Measurements from ENCODE around the gene EIF4G3. TPM values are rescaled to one million over a fixed set of nuclear protein-coding genes. Genes with fewer than 3 reads are reported as not detected.

The EIF4G3 gene
- total and polyA plus RNA-seq, 5 experiments from 2014 or later: 4.0 to 16.5 (median 7.9) TPM

DNA sequence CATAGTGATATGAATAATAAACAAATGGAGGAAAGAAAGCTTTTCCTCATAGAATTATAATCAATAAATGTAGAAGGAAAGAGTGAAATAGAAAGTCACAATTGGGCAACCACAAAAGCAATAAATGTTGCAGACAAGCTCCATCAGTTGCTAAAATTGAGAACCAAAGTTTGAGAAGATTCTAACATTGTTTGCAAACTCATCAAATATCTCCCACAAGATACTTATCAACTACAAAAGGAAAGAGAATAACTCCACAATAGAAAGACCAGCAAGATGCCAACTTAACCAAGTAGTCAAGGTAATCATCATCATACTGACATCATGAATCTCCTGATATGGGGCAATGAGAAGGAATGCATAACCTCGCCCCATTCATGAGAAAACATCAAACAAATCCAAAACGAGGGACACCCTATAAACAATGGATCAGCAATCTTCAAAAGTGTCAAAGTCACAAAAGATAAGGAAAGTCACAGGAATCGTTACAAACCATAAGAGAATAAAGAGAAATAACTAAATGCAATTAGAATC is 16.4 kb downstream of the EIF4G3 start:
- no peaks in the 10 kb centered on the region for H3K9me3 Mint-ChIP-seq
- no peak overlapping the region for H3K27ac Mint-ChIP-seq
- no peaks in the 10 kb centered on the region for H3K27me3 Mint-ChIP-seq
- no peak for DNase-seq
- H3K36me3 Mint-ChIP-seq: peaks cover 4 to 31% (median 12%) of the 10 kb centered on the region in 3 donors
- POLR2A ChIA-PET: no interaction called here
- no peak for ATAC-seq
- peaks cover 8 to 35% (median 11%) of the 10 kb centered on the region in 4 donors for H3K4me1 Mint-ChIP-seq
- H3K4me3 Mint-ChIP-seq: no peak overlapping the region

DNA sequence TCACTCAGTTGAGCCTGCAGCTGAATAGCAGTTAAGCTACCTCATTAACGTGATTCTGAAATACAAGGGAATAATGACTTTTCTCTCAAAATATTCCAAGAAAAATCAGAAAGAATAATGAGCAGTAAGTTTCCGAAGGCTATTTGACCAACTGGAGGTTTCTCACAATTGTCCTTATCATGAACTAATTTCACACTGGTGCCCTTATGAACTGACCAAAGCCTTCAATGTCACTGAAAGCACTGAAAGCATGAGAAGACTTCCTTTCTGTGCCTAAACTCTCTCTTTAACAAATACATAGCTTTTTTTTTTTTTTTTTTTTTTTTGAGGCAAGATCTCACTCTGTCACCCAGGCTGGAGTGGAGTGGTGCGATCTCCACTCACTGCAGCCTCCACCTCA is 18.8 kb downstream of the EIF4G3 start:
- POLR2A ChIA-PET: no interaction called here
- H3K27ac Mint-ChIP-seq: no peak overlapping the region

DNA sequence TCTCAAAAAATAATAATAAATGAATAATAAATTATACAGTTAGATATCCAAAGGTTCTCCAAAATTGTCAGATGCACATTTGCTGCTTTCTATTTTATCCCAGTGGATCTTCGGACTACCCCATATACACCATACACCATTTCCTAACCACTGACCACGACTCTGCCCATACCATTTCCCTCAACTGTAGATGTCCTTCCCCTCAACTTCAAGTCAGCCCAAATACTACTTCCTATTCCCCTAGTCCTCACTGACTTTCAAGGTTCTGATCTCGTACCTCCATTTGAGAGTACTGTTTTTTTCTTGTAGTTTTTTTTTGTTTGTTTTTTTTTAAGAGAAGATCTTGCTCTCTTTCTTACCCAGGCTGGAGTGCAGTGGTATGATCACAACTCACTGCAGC is 19.6 kb downstream of the EIF4G3 start:
- DNase-seq (no peak), ATAC-seq (no peak)
- Mint-ChIP-seq H3K36me3 (peaks cover 4 to 34% (median 10%) of the 10 kb centered on the region in 3 donors), H3K27ac (no peak overlapping the region), H3K9me3 (no peaks in the 10 kb centered on the region), H3K4me1 (peaks cover 8 to 24% (median 11%) of the 10 kb centered on the region in 4 donors), H3K27me3 (no peaks in the 10 kb centered on the region), H3K4me3 (no peak overlapping the region)
- POLR2A ChIA-PET: no interaction called here

More for the DNA sequence above, 18.8 kb downstream of the EIF4G3 start:
- no peaks in the 10 kb centered on the region for H3K27me3 Mint-ChIP-seq
- no peak for ATAC-seq
- DNase-seq: no peak
- no peak overlapping the region for H3K4me3 Mint-ChIP-seq
- H3K9me3 Mint-ChIP-seq: no peaks in the 10 kb centered on the region
- H3K36me3 Mint-ChIP-seq: peaks cover 4 to 35% (median 12%) of the 10 kb centered on the region in 3 donors
- H3K4me1 Mint-ChIP-seq: peaks cover 8 to 24% (median 11%) of the 10 kb centered on the region in 4 donors

DNA sequence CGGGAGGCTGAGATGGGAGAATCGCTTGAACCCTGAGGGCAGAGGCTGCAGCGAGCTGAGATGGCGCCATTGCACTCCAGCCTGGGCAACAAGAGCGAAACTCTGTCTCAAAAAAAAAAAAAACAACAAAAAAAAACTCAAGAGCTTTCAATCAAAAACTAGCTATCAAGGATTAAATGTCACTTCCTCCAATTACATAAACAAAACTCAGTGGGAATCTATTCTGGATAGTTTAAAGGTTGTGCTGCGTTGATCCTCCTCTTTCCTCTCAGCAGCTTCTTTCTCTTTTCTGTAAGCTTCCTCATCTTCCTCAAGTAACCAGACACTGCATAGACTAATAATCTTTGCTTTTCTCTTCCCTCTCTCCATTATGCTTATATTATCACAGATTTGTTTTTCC is 20.7 kb downstream of the EIF4G3 start:
- POLR2A ChIA-PET: no interaction called here
- H3K4me1 Mint-ChIP-seq: peaks cover 8 to 24% (median 11%) of the 10 kb centered on the region in 4 donors
- H3K27ac Mint-ChIP-seq: no peak overlapping the region
- H3K9me3 Mint-ChIP-seq: no peaks in the 10 kb centered on the region
- ATAC-seq (no peak), DNase-seq (no peak)
- H3K36me3 Mint-ChIP-seq: peaks cover 4 to 27% (median 10%) of the 10 kb centered on the region in 3 donors
- no peak overlapping the region for H3K4me3 Mint-ChIP-seq
- H3K27me3 Mint-ChIP-seq: no peaks in the 10 kb centered on the region

DNA sequence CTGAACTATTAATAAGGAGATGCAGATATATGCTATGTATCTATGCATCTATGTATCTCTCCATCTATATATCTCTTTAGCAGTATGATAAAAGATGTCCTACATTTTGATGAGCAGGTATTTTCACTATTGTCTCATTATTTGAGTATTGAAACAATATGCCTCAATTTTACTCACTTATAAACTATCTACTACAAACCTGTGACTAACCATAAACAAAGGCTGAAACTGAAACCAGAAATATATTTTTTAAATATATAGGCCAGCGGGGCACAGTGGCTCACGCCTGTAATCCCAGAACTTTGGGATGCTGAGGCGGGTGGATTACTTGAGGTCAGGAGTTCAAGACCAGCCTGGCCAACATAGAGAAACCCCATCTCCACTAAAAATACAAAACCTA is 22.0 kb downstream of the EIF4G3 start:
- no peak for ATAC-seq
- Mint-ChIP-seq H3K9me3 (no peaks in the 10 kb centered on the region), H3K27me3 (no peaks in the 10 kb centered on the region), H3K4me1 (peaks cover 4 to 21% (median 7%) of the 10 kb centered on the region in 4 donors), H3K27ac (no peak overlapping the region), H3K4me3 (no peak overlapping the region), H3K36me3 (peaks cover 0 to 26% (median 4%) of the 10 kb centered on the region in 3 donors)
- no peak for DNase-seq
- POLR2A ChIA-PET: no interaction called here

DNA sequence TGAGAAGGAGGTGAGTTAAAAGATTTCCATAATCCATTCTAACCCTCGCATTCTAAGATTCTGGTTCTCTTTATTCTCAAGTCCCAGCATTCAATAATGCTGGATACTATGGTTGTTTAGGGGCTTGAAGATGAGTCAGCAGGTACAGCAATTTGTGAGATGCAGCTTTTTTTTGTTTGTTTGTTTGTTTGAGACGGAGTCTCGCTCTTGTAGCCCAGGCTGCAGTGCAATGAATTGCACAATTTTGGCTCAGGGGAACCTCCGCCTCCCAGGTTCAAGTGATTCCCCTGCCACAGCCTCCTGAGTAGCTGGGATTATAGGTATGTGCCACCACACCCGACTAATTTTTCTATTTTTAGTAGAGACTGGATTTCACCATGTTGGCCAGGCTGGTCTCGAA is 23.3 kb downstream of the EIF4G3 start:
- Mint-ChIP-seq H3K36me3 (peaks cover 0 to 29% (median 2%) of the 10 kb centered on the region in 3 donors), H3K4me1 (peaks cover 4 to 19% (median 8%) of the 10 kb centered on the region in 4 donors), H3K4me3 (no peak overlapping the region), H3K9me3 (no peaks in the 10 kb centered on the region), H3K27ac (no peak overlapping the region), H3K27me3 (no peaks in the 10 kb centered on the region)
- POLR2A ChIA-PET: no interaction called here
- DNase-seq (no peak), ATAC-seq (no peak)

DNA sequence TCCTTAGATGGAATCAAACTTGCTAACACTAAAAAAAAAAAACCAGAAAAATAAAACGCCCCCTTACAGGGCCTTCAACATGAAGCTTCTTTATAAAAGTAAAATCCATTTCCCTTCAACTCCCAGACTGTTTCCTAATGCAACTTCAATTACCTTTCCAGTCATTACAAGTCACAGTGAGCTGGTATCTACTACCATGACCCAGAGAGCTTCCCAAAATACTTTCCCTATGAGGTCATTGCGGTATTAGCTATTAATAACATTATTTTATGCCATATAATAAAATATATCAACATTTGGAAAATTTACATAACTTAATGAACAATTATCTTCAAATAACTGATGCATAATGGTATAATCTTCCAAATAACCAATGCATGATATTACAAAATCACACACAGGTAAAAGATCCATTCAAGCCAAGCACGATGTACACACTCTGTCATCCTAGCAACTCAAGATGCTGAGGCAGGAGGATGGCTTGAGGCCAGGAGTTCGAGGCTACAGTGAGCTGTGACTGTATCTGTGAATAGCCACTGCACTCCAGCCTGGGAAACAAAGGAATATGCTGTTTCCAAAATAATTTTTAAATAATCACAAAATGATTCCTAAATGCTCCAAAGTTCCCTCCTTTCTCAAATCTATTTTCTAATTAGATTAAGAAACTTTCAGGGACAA is 24.1 kb downstream of the EIF4G3 start:
- no peak for ATAC-seq
- no peak for DNase-seq
- Mint-ChIP-seq H3K9me3 (no peaks in the 10 kb centered on the region), H3K4me3 (no peak overlapping the region), H3K36me3 (peaks cover 0 to 34% (median 2%) of the 10 kb centered on the region in 3 donors), H3K27ac (no peak overlapping the region), H3K4me1 (peaks cover 4 to 14% (median 7%) of the 10 kb centered on the region in 4 donors), H3K27me3 (no peaks in the 10 kb centered on the region)
- POLR2A ChIA-PET: no interaction called here

DNA sequence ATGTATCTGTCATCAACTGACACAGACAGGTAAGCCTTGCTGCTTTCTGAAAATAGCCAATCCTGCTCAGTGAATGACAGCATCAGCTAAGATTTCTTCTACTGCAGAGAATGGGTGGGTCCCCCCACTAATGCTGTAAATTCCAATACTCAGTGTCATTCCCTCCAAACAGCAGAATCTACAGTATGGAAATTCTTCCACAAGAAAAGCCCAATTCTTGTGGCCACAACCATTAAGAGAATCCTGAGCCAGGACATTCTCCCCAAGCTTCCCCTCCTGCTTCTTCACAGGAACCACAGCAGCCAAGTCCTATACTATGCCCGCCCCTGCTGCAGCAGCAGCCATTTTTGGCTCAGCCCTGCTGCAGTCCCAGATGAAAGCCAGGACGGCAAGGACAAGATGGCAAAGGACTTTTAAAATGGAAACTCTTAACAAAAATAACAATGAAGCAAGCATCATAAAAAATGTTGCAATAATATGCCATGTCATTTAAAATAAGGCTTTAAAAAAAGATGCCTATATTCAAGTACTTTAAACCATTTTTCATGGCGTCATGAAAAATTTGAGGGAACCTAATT is 26.8 kb downstream of the EIF4G3 start:
- Mint-ChIP-seq H3K9me3 (no peaks in the 10 kb centered on the region), H3K27me3 (no peaks in the 10 kb centered on the region)
- POLR2A ChIA-PET: no interaction called here

DNA sequence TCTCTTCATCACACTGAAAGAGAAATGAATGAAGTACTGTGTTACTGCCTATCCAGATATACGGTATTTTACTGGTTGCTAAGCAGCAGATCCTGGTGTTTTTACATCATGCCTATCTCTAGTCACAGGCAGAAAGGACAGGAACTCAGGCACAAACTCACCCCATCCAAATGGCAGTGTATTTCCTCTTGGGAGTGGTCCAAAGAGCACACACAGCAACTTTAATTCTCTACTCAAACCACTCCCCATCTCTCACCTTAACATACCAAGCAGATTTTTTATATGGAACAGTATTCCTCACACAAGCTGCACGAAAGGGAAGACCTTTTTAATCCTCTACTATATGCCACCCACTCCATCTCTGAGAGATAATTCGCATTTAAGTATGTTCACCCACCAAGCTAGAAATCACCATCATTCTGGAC is 27.3 kb downstream of the EIF4G3 start:
- Mint-ChIP-seq H3K36me3 (peaks cover 0 to 31% (median 4%) of the 10 kb centered on the region in 3 donors), H3K27ac (peak overlapping the region in 4 of 10 donors; percentile 5 to 69 (median 38)), H3K4me1 (peaks cover 0 to 7% (median 2%) of the 10 kb centered on the region in 4 donors), H3K27me3 (no peaks in the 10 kb centered on the region), H3K4me3 (no peak overlapping the region), H3K9me3 (no peaks in the 10 kb centered on the region)
- no peak for ATAC-seq
- POLR2A ChIA-PET: no interaction called here
- DNase-seq: no peak

More for the DNA sequence above, 26.8 kb downstream of the EIF4G3 start:
- DNase-seq: no peak
- Mint-ChIP-seq H3K4me1 (peaks cover 0 to 7% (median 2%) of the 10 kb centered on the region in 4 donors), H3K4me3 (no peak overlapping the region), H3K36me3 (peaks cover 0 to 31% (median 4%) of the 10 kb centered on the region in 3 donors), H3K27ac (peak overlapping the region in 2 of 10 donors; percentile 17 to 69)
- ATAC-seq: no peak

DNA sequence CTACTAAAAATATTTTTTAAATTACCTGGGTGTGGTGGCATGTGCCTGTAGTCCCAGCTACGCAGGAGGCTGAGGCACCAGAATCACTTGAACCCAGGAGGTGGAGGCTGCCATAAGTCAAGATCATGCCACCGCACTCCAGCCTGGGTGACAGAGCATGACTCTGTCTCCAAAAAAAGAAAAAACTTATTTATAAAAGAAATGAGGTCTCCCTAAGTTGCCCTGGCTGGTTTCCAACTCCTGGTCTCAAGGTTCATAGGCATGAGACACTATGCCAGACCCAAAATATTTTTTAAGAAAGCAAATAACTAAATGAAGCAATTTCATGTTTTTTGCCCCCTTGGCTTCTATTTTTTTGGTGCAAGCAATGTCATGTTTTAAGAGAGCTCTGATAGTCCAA is 32.9 kb downstream of the EIF4G3 start:
- DNase-seq (no peak), ATAC-seq (no peak)
- POLR2A ChIA-PET: no interaction called here
- Mint-ChIP-seq H3K36me3 (peaks cover 0 to 28% (median 4%) of the 10 kb centered on the region in 3 donors), H3K4me3 (no peak overlapping the region), H3K27me3 (no peaks in the 10 kb centered on the region), H3K9me3 (no peaks in the 10 kb centered on the region), H3K27ac (no peak overlapping the region), H3K4me1 (peaks cover 0 to 2% (median 0%) of the 10 kb centered on the region in 4 donors)

DNA sequence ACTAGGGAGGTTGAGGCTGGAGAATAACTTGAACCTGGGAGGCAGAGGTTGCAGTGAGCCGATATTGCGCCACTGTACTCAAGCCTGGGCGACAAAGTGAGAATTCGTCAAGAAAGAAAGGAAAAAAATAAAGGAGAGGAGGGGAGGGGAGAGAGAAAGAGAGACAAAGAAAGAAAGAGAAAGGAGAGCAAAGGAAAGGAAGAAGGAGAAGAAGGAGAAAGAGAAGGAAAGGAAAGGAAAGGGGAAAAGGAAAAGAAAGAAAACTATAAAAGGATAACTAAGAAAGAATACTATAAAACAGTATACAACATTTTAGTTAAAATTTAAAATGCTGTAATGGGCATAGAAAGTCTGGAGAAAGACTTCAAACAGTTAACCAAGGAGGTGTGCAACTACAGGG is 33.6 kb downstream of the EIF4G3 start:
- Mint-ChIP-seq H3K9me3 (no peaks in the 10 kb centered on the region), H3K4me1 (peaks cover 0 to 2% (median 0%) of the 10 kb centered on the region in 4 donors), H3K27ac (peak overlapping the region in 1 of 10 donors; percentile 28), H3K4me3 (no peak overlapping the region), H3K27me3 (no peaks in the 10 kb centered on the region), H3K36me3 (peaks cover 0 to 26% (median 4%) of the 10 kb centered on the region in 3 donors)
- DNase-seq (no peak), ATAC-seq (no peak)
- POLR2A ChIA-PET: no interaction called here

DNA sequence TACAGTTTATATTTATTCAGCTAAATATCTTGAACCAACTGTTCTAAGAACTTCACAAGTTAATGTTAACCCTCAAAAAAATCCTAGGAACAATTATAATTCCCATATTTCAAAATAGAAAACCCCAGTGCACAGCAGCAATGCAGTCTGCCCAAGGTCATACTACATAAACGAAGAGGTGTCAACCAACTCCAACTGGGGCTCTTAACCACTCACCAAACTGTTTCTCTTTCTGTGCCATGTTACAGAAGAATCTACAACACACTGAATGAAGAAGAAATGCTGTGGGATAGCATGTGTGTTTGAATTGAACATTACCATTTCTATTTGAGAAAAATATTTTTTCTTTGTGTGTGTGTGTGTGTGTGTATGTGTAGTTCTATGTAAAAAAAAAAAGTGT is 35.7 kb downstream of the EIF4G3 start:
- H3K9me3 Mint-ChIP-seq: no peaks in the 10 kb centered on the region
- DNase-seq (no peak), ATAC-seq (no peak)
- no peaks in the 10 kb centered on the region for H3K27me3 Mint-ChIP-seq
- H3K36me3 Mint-ChIP-seq: peaks cover 0 to 29% (median 7%) of the 10 kb centered on the region in 3 donors
- POLR2A ChIA-PET: interaction anchor here (0.7 kb wide), 1 partner anchor 93 kb away, joined by 3 read pairs; no protein-coding TSS in a partner anchor
- H3K4me1 Mint-ChIP-seq: peaks cover 0 to 2% (median 1%) of the 10 kb centered on the region in 4 donors
- H3K27ac Mint-ChIP-seq: no peak overlapping the region
- no peak overlapping the region for H3K4me3 Mint-ChIP-seq

DNA sequence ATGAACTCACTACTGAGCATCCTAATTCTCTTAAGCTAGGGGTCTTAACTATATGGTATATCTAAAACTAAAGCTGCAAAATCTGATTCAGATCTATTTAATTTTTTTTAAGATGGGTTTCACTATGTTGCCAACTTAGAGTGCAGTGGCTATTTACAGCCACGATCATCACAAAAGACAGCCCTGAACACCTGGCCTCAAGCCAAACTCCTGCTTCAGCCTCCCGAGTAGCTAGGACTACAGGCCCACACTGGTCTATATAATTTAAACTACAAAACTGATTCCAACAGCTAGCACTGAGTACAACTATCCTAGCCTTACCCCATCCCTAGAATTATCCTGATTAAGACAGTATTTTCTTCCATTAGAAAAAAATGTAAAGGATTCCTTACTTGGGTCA is 37.1 kb downstream of the EIF4G3 start:
- Mint-ChIP-seq H3K9me3 (no peaks in the 10 kb centered on the region), H3K36me3 (peaks cover 0 to 34% (median 11%) of the 10 kb centered on the region in 3 donors), H3K4me3 (no peak overlapping the region), H3K27me3 (no peaks in the 10 kb centered on the region), H3K4me1 (peaks cover 0 to 2% (median 1%) of the 10 kb centered on the region in 4 donors), H3K27ac (no peak overlapping the region)
- POLR2A ChIA-PET: no interaction called here
- DNase-seq: no peak
- ATAC-seq: no peak
